NCI-H69 (cell line): ENCODE data around the gene DDT.
"Not testable (repeated sequence)": the region's sequence is repeated elsewhere in the genome, so short reads cannot be mapped to it uniquely, and the experiment has no call there.

Experiments used
- DNase-seq: peaks from one replicate; lab custom pipeline; 2025; lab: John Stamatoyannopoulos, UW

Gene DDT

GRCh38 chr22:23974345-23974744, at the start of gene DDT:
TSS of gene DDT (minus strand) at chr22:23974441. CDS start at chr22:23974414, 27 bp downstream.
- not testable (repeated sequence) for DNase-seq

DNA sequence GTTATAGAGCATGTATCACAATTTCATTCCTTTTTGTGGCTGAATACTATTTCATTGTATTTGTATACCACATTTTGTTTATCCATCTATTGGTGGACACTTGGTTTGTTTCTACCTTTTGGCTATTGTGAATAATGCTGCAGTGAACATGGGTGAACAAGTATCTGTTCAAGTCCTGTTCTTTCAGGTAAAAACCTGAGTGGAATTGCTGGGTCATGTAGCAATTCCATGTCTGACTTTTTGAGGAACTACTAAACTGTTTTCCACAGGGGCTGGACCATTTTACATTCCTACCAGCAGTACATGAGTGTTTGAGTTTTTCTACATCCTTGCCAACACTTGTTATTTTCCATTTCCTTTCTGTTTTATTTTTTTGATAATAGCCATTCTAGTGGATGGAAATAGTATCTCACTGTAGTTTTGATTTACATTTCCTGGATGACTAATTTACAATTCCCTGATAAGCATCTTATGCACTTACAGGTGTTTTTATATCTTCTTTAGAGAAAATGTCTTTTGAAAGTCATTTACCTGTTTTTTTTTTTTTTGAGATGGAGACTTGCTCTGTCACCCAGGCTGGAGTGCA, 49.1 kb upstream of the DDT start:
- no peak for DNase-seq

DNA sequence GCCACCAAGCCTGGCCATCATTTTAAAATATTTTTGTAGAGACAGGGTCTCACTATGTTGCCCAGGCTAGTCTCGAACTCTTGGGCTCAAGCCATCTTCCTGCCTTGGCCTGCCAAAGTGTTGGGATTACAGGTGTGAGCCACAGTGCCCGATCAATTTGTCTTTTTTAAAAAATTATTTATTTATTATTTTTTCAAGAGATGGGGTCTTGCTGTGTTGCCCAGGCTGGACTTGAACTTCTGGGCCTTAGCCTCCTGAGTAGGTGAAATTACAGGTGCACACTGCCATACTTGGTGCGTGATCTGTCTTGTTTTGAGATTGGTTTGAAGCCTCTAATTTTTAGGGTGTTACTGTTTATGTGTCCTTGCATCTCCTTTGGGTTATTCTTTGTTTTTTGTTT, 47.1 kb upstream of the DDT start:
- no peak for DNase-seq

GRCh38 chr22:24016156-24016555, 41.9 kb upstream of the DDT start:
- DNase-seq = no peak

DNA sequence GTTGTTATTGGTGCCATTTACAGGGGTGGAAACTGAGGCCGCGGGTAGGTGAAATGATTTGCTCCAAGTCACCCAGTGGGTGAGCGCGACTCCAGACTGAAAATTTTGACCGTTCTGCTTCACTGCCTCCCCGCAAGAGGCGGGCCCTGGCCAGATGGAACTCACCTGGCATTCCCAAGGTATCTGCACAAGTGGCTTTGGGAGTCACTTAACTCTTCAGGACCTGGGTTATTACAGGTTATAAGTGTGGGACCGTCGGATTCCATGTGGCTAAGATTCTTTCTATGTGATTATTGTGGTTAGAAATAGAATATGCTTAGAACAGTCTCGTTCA, 37.5 kb upstream of the DDT start:
- peak; percentile 85 for DNase-seq

DNA sequence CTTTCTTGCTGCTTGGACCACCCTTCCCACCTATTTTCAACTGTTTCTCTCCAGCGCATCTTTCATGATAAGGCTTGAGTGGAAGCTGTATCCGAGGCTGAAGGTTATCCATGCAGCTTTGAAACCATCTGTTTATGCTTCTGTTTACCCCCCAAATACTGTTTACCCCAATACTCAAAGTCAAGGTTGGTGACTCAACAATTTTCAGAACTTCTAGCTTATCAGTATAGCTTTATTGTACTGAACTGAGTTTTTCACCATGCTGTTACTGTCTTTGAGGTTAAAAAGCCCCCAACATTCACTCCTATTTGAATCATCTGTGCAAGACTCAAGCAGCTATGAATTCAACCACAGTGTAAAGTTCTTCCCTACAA, 35.8 kb upstream of the DDT start:
- no peak for DNase-seq

- DNase-seq = no peak
These were observed 35.2 kb upstream of the DDT start for GRCh38 chr22:24009227-24010017.

GRCh38 chr22:24008381-24009226, 34.4 kb upstream of the DDT start:
- DNase-seq = no peak

- peak; percentile 39 for DNase-seq
These were observed 33.7 kb upstream of the DDT start for GRCh38 chr22:24008022-24008283.

DNA sequence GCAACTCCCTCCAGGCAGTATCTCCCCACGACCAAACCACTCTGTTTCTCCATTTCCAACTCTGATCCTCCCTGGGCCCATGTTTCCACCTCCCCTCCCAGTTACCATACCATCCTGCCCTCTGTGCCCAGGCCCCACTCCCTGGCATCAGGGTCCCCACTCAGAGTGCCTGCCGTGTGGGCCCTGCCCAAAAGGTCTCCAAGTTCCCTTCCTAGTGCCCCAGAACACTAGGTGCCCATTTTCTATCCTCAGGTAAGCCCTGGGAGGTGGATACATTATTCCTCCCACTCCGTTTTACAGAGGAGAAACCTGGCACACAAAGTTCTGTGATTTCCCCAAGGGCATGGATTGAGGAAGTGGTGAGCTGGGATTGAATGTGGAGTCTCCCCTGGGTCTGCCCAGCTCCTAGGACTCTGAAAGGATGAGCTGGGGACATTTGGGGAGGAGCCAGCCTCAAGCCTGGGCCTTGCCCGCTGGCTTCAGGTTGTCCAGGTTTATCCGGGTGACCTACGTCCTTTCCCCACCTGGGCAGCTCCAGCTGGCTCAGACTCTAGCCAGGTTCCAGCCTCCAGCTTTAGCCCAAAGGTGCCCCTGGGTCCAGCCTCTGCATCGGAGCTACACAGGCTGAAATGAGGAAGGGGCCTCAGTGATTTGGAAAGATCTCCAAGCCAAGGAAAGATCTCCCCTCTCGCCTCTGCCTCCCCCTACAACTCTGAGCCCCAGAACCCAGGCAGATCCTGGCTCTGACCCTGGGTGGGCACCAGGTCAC, 33.2 kb upstream of the DDT start:
- DNase-seq = peak; percentile 22

DNA sequence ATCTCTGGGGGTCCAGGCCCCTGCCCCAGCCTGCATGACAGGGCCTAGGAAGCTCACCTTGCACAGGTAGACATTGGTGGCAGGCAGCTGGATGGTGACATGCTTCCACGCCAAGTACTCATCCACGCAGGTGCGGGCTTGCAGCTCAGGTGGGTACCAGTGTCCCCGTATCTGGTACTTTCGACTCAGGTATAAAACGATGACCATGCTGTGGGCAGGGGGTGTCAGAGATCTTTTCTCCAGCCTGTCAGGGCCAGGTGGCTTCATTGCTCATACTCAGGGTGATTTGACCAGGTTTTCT, 32.6 kb upstream of the DDT start:
- no peak for DNase-seq

DNA sequence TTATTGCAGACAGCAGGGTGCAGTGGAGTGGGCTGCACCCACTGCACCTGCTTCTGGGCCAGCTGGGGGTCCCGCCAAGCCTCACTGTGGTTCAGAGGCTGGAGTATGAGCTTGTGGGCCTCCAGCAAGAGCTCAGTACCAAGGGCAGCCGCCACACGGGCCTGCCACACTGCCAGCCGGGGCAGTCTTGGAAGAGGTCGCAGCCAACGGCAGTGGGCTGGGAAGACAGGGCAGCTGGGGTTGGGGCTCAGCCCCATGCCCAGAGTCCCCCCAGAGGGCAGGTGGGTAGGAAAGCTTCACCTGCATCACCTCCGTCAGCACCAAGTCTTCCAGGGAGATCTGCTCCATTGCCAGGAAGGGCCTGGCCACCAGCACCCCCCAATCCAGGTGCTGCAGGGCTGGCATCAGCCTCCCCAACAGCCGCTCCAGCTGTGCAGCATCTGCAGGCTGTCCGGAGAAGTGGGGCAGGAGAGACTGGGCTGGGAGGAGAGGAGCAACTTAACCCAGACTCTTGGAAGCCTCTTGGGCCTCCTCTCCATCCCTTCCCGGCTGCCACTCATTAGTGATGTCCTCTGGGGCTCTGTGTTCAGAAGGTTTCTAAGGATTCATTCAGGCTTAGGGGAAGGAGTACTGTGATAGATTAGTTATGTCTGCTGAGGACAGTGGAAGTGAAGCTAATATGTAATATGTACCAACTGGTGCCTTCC, 32.1 kb upstream of the DDT start:
- no peak for DNase-seq

DNA sequence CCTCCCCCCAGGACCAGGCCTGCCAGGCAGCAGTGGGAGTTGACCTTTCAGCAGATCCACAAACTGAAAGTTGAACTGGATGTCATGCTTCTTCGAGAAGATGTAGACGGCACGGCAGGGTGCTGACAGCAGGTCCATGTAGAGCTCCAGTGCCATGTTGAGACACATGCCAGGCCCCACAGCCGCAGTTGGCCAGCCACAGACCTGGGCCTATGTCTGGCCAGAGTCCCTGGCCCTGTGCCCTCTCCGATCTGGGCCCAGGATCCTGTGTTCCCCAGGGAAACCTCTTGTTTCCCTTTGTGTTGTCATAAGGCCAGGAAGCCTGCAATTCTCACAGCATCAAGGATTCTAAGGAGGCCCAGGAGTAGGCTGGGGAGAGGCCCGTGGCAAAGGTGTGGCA, 31.0 kb upstream of the DDT start, which contains the start of gene GSTT4:
GSTT4 (minus strand) TSS at position 253 of the 400 bp plus-strand sequence; CDS start at position 156, 97 bp downstream.
- peak; percentile 28 for DNase-seq

GRCh38 chr22:24003887-24004286, 29.6 kb upstream of the DDT start:
- no peak for DNase-seq

- no peak for DNase-seq
These were observed 28.6 kb upstream of the DDT start for GRCh38 chr22:24002851-24003250.

DNA sequence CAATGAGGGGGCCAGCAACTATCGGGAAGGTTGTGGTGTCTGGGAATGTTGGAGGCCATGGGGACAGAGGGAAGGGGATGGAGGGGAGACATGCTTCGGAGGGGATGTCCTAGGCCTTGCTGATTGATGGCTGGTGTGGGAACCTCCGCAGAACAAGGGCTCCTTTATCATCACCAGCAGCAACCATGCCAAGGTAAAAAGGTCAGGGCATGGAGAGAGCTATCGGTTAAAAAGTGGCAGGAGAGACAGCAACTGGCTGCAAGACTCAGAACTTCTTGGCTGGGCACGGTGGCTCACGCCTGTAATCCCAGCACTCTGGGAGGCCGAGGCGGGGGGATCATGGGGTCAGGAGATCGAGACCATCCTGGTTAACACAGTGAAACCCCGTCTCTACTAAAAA, 28.0 kb upstream of the DDT start:
- no peak for DNase-seq

DNA sequence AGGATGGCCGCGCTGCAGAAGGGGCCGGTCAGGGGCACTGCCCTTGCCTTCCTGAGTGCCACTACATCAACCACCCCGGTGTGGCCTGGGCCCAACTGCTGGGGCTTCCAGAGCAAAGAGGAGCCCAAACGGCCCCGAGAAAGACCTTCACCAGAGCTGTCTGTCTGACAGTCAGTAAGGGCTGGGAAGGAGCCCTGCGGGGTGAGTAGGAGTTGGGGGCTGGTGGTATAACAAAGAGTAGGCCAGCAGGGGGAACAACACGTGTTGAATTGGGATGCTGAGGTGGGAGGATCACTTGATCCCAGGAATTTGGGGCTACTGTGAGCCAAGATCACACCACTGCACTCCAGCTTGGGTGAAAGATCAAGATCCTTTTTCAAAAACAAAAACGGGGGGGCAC, 27.1 kb upstream of the DDT start:
- no peak for DNase-seq

DNA sequence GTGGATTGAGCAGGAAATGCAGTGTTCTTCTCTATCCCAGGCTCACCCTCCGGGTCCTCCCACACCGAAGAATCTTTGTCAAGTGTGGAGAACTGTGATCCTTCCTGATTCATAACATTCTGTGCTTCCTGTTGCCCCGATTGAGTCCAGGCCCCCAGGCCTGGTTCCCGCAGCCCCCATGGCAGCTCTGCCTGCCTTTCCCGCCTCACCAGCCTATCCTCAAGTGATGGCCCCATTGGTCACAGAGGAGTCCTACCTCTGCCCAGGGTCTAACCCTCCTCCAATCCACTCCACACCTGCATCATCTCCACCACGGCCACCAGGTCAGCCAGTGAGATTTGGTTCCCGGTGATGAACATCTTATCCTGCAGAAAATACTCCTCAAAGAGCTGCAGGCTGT, 25.5 kb upstream of the DDT start:
- not testable (repeated sequence) for DNase-seq

DNA sequence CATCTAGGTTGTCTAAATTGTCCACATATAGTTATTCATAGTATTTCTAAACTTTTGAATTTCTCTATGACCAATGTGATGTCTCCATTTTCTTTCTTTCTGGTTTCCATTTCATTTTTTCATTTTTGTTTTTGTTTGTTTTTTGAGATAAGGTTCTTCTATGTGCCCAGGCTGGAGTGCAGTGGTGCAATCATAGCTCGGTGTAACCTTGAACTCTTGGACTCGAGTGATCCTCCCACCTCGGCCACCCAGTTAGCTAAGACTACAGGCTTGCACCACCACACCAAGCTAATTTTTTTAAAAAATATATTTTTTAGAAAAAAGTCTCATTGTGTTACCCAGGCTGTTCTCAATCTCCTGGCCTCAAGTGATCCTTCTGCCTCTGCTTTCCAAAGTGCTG, 22.9 kb upstream of the DDT start:
- no peak for DNase-seq

DNA sequence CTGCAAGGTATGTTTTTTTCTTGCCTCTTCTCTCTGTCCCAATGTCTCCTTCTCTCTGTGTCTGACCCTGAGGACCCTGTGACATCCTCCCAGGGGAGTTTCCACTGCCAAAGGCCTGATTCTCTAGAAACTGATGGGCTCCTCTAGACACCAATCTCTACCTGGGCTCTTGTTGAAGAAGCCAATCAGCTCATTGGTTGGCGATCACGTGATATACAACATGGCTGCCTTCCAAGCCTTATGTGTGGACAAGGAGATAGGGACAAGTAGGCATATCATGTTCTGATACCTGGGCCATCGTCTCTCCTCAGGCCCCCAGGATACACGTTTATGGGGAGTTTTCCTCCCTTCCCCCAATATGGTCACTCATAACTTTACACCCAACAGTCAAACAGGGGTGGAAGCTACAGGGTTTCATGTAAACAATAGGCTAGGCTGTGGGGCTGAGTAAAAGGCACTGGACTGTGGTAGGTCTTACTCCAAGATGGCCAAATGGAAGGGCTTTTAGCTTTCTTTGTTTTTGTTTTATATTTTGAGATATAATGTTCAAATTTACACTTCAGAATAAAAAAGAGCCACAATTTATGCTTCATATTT, 19.4 kb upstream of the DDT start:
- not testable (repeated sequence) for DNase-seq

- DNase-seq = not testable (repeated sequence)
These were observed 18.8 kb upstream of the DDT start for GRCh38 chr22:23993080-23993479.
